Trophoblast cell (in vitro differentiated cells and primary cell): Measurements from ENCODE around the gene TRIP10.
"Not testable (repeated sequence)": the region's sequence is repeated elsewhere in the genome, so short reads cannot be mapped to it uniquely, and the experiment has no call there.

Experiments
- DNase-seq, 2 donors: peaks; one replicate each; pipeline ENCODE4 v3.0.0-alpha.2; 2016
- H2AFZ ChIP-seq: 2 replicates; pipeline ENCODE4 v1.6.1; 2013; ENCODE audit warnings: low read length, moderate library complexity, mild to moderate bottlenecking; ENCODE audit not compliant: insufficient read depth, poor library complexity
- H2AK5ac ChIP-seq: 2 replicates; pipeline ENCODE4 v1.6.1; 2013; ENCODE audit warnings: mild to moderate bottlenecking, low read length
- H2BK120ac ChIP-seq: 2 replicates; pipeline ENCODE4 v1.6.1; 2013; ENCODE audit warnings: low read length, mild to moderate bottlenecking, moderate library complexity; ENCODE audit not compliant: insufficient read depth, poor library complexity
- H2BK12ac ChIP-seq: 2 replicates; pipeline ENCODE4 v1.6.1; 2013; ENCODE audit warnings: mild to moderate bottlenecking, low read length, moderate library complexity
- H2BK5ac ChIP-seq: 2 replicates; pipeline ENCODE4 v1.6.1; 2013; ENCODE audit warnings: low read length, low read depth, moderate library complexity, mild to moderate bottlenecking; ENCODE audit not compliant: poor library complexity
- H3K14ac ChIP-seq: 2 replicates; pipeline ENCODE4 v1.6.1; 2013; ENCODE audit warnings: mild to moderate bottlenecking, low read length
- H3K18ac ChIP-seq: 2 replicates; pipeline ENCODE4 v1.6.1; 2013; ENCODE audit warnings: mild to moderate bottlenecking, low read length
- H3K23ac ChIP-seq: 2 replicates; pipeline ENCODE4 v1.6.1; 2013; ENCODE audit warnings: low read length
- H3K27ac ChIP-seq: 2 replicates; pipeline ENCODE4 v1.5.1; 2013; ENCODE audit warnings: low read depth, mild to moderate bottlenecking, inconsistent platforms, low read length, moderate library complexity
- H3K27me3 ChIP-seq: 2 replicates; pipeline ENCODE4 v1.6.1; 2013; ENCODE audit warnings: inconsistent platforms, mild to moderate bottlenecking, low read length, moderate library complexity; ENCODE audit not compliant: insufficient read depth
- H3K36me3 ChIP-seq, 2 experiments: 1 replicate in 1 of 2; 2 replicates in 1 of 2; pipeline ENCODE4 v1.6.1; 2013; ENCODE audit warnings: low read length in 2 of 2, mild to moderate bottlenecking in 2 of 2, moderate library complexity in 1 of 2; ENCODE audit not compliant: insufficient read depth in 2 of 2, control insufficient read depth in 1 of 2
- H3K4ac ChIP-seq: 2 replicates; pipeline ENCODE4 v1.6.1; 2013; ENCODE audit warnings: low read depth, mild to moderate bottlenecking, low read length, moderate library complexity
- H3K4me1 ChIP-seq, 2 experiments: 1 replicate in 1 of 2; 2 replicates in 1 of 2; pipeline ENCODE4 v1.6.1; 2013; ENCODE audit warnings: low read length in 2 of 2, mild to moderate bottlenecking in 2 of 2, moderate library complexity in 1 of 2; ENCODE audit not compliant: insufficient read depth in 2 of 2, control insufficient read depth in 1 of 2
- H3K4me2 ChIP-seq: 2 replicates; pipeline ENCODE4 v1.6.1; 2013; ENCODE audit warnings: inconsistent platforms, mild to moderate bottlenecking, low read length, moderate library complexity
- H3K4me3 ChIP-seq: 2 replicates; pipeline ENCODE4 v1.5.1; 2013; ENCODE audit warnings: mild to moderate bottlenecking, low read depth, low read length, inconsistent platforms
- H3K79me1 ChIP-seq: one replicate; pipeline ENCODE4 v1.6.1; 2013; ENCODE audit warnings: low read length
- H3K79me2 ChIP-seq: 2 replicates; pipeline ENCODE4 v1.6.1; 2013; ENCODE audit warnings: low read length, mild to moderate bottlenecking; ENCODE audit not compliant: control insufficient read depth, insufficient read depth, poor library complexity
- H3K9ac ChIP-seq: 2 replicates; pipeline ENCODE4 v1.6.1; 2013; ENCODE audit warnings: mild to moderate bottlenecking, low read length
- H3K9me3 ChIP-seq: 2 replicates; pipeline ENCODE4 v1.6.1; 2013; ENCODE audit warnings: low read depth, mild to moderate bottlenecking, control low read depth, inconsistent platforms, low read length; ENCODE audit not compliant: insufficient read depth
- H4K12ac ChIP-seq: 2 replicates; pipeline ENCODE4 v1.6.1; 2013; ENCODE audit warnings: low read depth, mild to moderate bottlenecking, low read length, moderate library complexity
- H4K8ac ChIP-seq: 2 replicates; pipeline ENCODE4 v1.6.1; 2013; ENCODE audit warnings: low read depth, mild to moderate bottlenecking, low read length, moderate library complexity
- H4K91ac ChIP-seq: one replicate; pipeline ENCODE4 v1.6.1; 2013; ENCODE audit warnings: low read depth, mild to moderate bottlenecking, low read length, moderate library complexity
- WGBS: extraction: QIAGEN DNeasy Blood & Tissue Kit; methylation state at CpG from one replicate; pipeline ENCODE4 v1.1.7; 2013; ENCODE audit warnings: missing lambda C conversion rate; ENCODE audit not compliant: insufficient read length, insufficient coverage; ENCODE audit errors: extremely low coverage; 5-methylcytosine and 5-hydroxymethylcytosine counted together

Gene TRIP10

DNA sequence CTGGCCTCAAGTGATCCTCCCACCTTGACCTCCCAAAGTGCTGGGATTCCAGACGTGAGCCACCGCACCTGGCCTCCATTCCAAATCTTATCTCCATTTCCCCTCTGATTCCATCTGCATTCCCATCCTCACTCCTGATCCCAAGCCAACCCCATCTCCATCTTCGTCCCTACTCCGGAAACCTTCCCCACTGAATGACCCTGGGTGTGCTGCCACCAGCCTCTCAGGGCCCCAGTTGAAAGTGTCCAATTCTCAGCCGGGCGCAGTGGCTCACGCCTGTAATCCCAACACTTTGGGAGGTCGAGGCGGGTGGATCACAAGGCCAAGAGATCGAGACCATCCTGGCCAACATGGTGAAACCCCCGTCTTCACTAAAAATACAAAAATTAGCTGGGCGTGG, 30.6 kb upstream of the TRIP10 start:
- not testable (repeated sequence) for H3K4ac ChIP-seq, H3K9me3 ChIP-seq, H2BK120ac ChIP-seq, H3K9ac ChIP-seq, H3K36me3 ChIP-seq, H2AFZ ChIP-seq, H2BK5ac ChIP-seq, H4K12ac ChIP-seq, H3K4me3 ChIP-seq, H3K23ac ChIP-seq, H3K4me1 ChIP-seq, H3K79me2 ChIP-seq, H3K4me2 ChIP-seq, H3K18ac ChIP-seq, H2AK5ac ChIP-seq, H3K27ac ChIP-seq, DNase-seq, H2BK12ac ChIP-seq, H4K91ac ChIP-seq, H3K79me1 ChIP-seq, H4K8ac ChIP-seq, H3K14ac ChIP-seq
- no CpG with 5 or more reads among the region's 12 CpGs for WGBS
- H3K27me3 ChIP-seq: peaks cover 11% of the 10 kb centered on the region

DNA sequence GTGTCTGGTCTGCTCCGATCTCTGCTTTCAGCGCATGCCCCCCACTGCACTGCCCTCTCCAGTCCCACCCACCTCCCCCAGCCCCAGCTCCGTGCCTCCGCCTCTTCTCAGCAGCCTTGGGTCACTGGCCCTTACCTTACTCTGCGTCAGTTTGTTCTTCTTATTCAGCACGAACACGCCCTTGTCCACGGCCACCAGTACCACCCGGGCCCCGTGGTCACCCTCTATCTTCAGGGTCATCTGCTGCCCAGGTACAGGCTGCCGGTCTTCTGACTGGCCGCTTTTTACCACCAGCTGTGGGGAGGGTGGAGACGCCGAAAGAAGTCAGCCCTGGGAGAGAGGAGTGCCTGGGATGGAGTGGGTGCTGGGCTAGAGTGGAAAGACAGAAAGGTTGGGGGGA, 29.9 kb upstream of the TRIP10 start:
- no peak overlapping the region for H3K27ac ChIP-seq
- H2AK5ac ChIP-seq: no peak overlapping the region
- H3K4me2 ChIP-seq: no peak overlapping the region
- no peak overlapping the region for H3K14ac ChIP-seq
- no peak overlapping the region for H2AFZ ChIP-seq
- no peak overlapping the region for H3K18ac ChIP-seq
- H3K79me2 ChIP-seq: no peaks in the 10 kb centered on the region
- H3K9ac ChIP-seq: no peak overlapping the region
- H3K23ac ChIP-seq: no peak overlapping the region
- no peak overlapping the region for H2BK5ac ChIP-seq
- no peak overlapping the region for H2BK12ac ChIP-seq
- H3K4me1 ChIP-seq: peaks cover 0 to 2% of the 10 kb centered on the region in 2 experiments
- H3K36me3 ChIP-seq: no peaks in the 10 kb centered on the region
- DNase-seq: no peak
- H3K9me3 ChIP-seq: peaks cover 6% of the 10 kb centered on the region
- H4K8ac ChIP-seq: no peak overlapping the region
- no peak overlapping the region for H2BK120ac ChIP-seq
- H3K79me1 ChIP-seq: no peaks in the 10 kb centered on the region
- no peak overlapping the region for H4K12ac ChIP-seq
- no CpG with 5 or more reads among the region's 14 CpGs for WGBS
- peaks cover 11% of the 10 kb centered on the region for H3K27me3 ChIP-seq
- H3K4me3 ChIP-seq: no peak overlapping the region
- no peak overlapping the region for H3K4ac ChIP-seq
- H4K91ac ChIP-seq: no peak overlapping the region

DNA sequence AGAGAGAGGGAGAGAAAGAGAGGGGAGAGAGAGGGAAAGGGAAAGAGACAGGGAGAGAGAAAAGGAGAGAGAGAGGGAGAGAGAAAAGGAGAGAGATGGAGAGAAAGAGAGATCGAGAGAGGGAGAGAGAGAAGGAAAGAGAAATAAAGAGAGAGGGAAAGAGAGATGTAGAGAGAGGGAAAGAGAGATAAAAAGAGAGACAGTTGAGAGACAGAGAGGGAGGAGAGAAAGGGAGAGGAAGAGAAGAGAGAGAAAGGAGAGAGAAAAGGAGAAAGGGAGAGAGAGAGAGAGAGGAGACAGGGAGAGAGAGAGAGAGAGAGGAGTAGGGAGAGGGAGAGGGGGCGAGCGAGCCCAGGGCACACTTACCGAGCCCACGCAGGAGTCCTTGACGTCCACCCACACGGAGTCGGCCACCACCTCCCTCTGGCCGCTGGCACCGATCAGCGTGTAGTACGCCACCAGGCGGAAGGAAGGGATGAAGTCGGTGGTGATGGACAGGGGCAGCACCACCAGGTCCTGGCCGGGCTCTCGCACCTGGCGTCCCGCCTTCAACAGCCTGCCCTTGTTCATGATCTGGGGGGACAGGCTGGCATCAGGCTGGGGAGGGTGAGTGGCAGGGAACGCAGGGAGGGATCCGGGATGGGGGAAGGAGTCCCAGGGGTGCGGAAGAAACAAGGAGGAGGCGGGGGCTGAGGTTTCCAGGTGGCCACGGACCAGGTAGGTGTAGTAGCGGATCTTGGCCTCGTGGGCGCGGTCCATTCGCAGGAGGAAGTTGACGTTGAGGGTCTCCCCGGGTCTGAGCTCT, 29.0 kb upstream of the TRIP10 start:
- H3K18ac ChIP-seq: no peak overlapping the region
- H3K4ac ChIP-seq: no peak overlapping the region
- peaks cover 0 to 2% of the 10 kb centered on the region in 2 experiments for H3K4me1 ChIP-seq
- H3K36me3 ChIP-seq: no peaks in the 10 kb centered on the region
- no peak overlapping the region for H3K27ac ChIP-seq
- no peak for DNase-seq
- no peak overlapping the region for H3K23ac ChIP-seq
- no peak overlapping the region for H3K4me2 ChIP-seq
- peaks cover 6% of the 10 kb centered on the region for H3K9me3 ChIP-seq
- H2BK120ac ChIP-seq: no peak overlapping the region
- H3K9ac ChIP-seq: no peak overlapping the region
- H3K27me3 ChIP-seq: peaks cover 11% of the 10 kb centered on the region
- H4K12ac ChIP-seq: no peak overlapping the region
- no peaks in the 10 kb centered on the region for H3K79me2 ChIP-seq
- 96% methylated on average over 1 of the region's 30 CpGs for WGBS
- no peak overlapping the region for H2AK5ac ChIP-seq
- no peak overlapping the region for H2BK12ac ChIP-seq
- no peaks in the 10 kb centered on the region for H3K79me1 ChIP-seq
- H3K14ac ChIP-seq: no peak overlapping the region
- H4K91ac ChIP-seq: no peak overlapping the region
- H3K4me3 ChIP-seq: no peak overlapping the region
- H4K8ac ChIP-seq: no peak overlapping the region
- no peak overlapping the region for H2AFZ ChIP-seq
- no peak overlapping the region for H2BK5ac ChIP-seq

DNA sequence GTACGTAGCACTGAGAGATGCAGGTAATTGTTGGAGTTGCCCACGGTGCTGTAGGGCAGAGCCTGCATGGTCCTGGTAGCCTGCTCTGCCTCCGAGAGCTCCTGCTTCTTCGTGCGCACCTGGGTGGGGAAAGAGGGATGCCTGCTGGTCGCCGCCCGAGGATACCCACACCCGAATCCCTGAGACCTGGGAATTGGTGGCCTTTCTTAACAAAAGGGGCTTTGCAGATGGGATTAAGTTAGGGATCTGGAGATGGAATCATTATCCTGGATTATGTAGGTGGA, 28.5 kb upstream of the TRIP10 start:
- Histone ChIP-seq H3K4ac (no peak overlapping the region), H3K4me1 (peaks cover 0 to 2% of the 10 kb centered on the region in 2 experiments), H3K14ac (no peak overlapping the region), H3K79me1 (no peaks in the 10 kb centered on the region), H2BK12ac (no peak overlapping the region), H3K9me3 (peaks cover 6% of the 10 kb centered on the region), H4K8ac (no peak overlapping the region), H2BK5ac (no peak overlapping the region), H2AK5ac (no peak overlapping the region), H2BK120ac (no peak overlapping the region), H3K4me3 (no peak overlapping the region), H3K9ac (no peak overlapping the region), H3K18ac (no peak overlapping the region), H3K79me2 (no peaks in the 10 kb centered on the region), H2AFZ (no peak overlapping the region), H4K12ac (no peak overlapping the region), H3K27me3 (peaks cover 11% of the 10 kb centered on the region), H3K4me2 (no peak overlapping the region), H4K91ac (no peak overlapping the region), H3K36me3 (no peaks in the 10 kb centered on the region), H3K23ac (no peak overlapping the region), H3K27ac (no peak overlapping the region)
- no peak for DNase-seq
- WGBS: no CpG with 5 or more reads among the region's 9 CpGs
